PC-3 (cell line): Measurements from ENCODE around the gene OXNAD1. TPM values are rescaled to one million over a fixed set of nuclear protein-coding genes. Genes with fewer than 3 reads are reported as not detected.

Experiments
- ATAC-seq: fragments of 200-7000 bp; cut with Tn5 transposase; 2 replicates; pipeline ENCODE4 v1.9.1; 2020; ENCODE audit warnings: mild to moderate bottlenecking, moderate library complexity
- BruUV-seq: library from RNA; stranded (reverse); fragments of 400-500 nt; replicated peaks from 2 replicates; lab custom pipeline; 2021; lab: Mats Ljungman, UMichigan
- CTCF ChIA-PET: fragments of 300-600 bp; sonication (Branson Sonifier 250); formaldehyde crosslinking; loops from one replicate; lab custom pipeline; 2022; ENCODE audit warnings: antibody characterized with exemption; lab: Charles Lee
- POLR2A ChIA-PET: fragments of 300-600 bp; sonication (Branson Sonifier 250); formaldehyde crosslinking; loops from one replicate; lab custom pipeline; 2022; ENCODE audit warnings: antibody characterized with exemption; ENCODE audit not compliant: unreplicated experiment; lab: Charles Lee
- DNase-seq: peaks from one replicate; pipeline ENCODE4 v3.0.0-alpha.2; 2015
- H2AFZ ChIP-seq: fragments of 300-600 bp; sonication (generic); 2 replicates; pipeline ENCODE4 v1.6.0; 2016; ENCODE audit warnings: antibody characterized with exemption, low read length
- H3F3A ChIP-seq: fragments of 300-600 bp; sonication (generic); one replicate; pipeline ENCODE4 v1.6.0; 2017; ENCODE audit warnings: antibody characterized with exemption, low read length, control low read depth, mild to moderate bottlenecking; ENCODE audit not compliant: unreplicated experiment
- H3K27ac ChIP-seq: fragments of 300-600 bp; sonication (generic); 2 replicates; pipeline ENCODE4 v1.5.1; 2016; ENCODE audit warnings: mild to moderate bottlenecking, low read length
- H3K27me3 ChIP-seq: fragments of 300-600 bp; sonication (generic); 2 replicates; pipeline ENCODE4 v1.6.1; 2016; ENCODE audit warnings: low read length, mixed read lengths
- H3K36me3 ChIP-seq: fragments of 300-600 bp; sonication (generic); 2 replicates; pipeline ENCODE4 v1.6.1; 2016; ENCODE audit warnings: low read depth, mixed run types, low read length, mixed read lengths
- H3K4me1 ChIP-seq: fragments of 300-600 bp; sonication (generic); 2 replicates; pipeline ENCODE4 v1.5.1; 2016; ENCODE audit warnings: low read length; ENCODE audit not compliant: insufficient read depth
- H3K4me2 ChIP-seq: fragments of 300-600 bp; sonication (generic); 2 replicates; pipeline ENCODE4 v1.6.0; 2016; ENCODE audit warnings: low read length
- H3K4me3 ChIP-seq: fragments of 300-600 bp; sonication (generic); 2 replicates; pipeline ENCODE4 v1.5.1; 2016; ENCODE audit warnings: mild to moderate bottlenecking, low read length, mixed read lengths
- H3K79me2 ChIP-seq: fragments of 300-600 bp; sonication (generic); 2 replicates; pipeline ENCODE4 v1.6.1; 2017; ENCODE audit warnings: low read length, mixed read lengths
- H3K9ac ChIP-seq: fragments of 300-600 bp; sonication (generic); 2 replicates; pipeline ENCODE4 v1.6.0; 2016; ENCODE audit warnings: mild to moderate bottlenecking, low read length
- H3K9me2 ChIP-seq: fragments of 300-600 bp; sonication (generic); replicated peaks from 2 replicates; pipeline ENCODE4 v1.6.1; 2016; ENCODE audit warnings: mixed run types, low read length, mixed read lengths
- H3K9me3 ChIP-seq: fragments of 300-600 bp; sonication (generic); 2 replicates; pipeline ENCODE4 v1.6.1; 2016; ENCODE audit warnings: low read length, mixed read lengths
- H4K20me1 ChIP-seq: fragments of 300-600 bp; sonication (generic); 2 replicates; pipeline ENCODE4 v1.6.1; 2016; ENCODE audit warnings: low read length, mixed read lengths
- EZH2 ChIP-seq: fragments of 300-600 bp; sonication (generic); IDR thresholded peaks from one replicate; pipeline ENCODE4 v1.6.1; 2017; ENCODE audit warnings: antibody characterized with exemption, mild to moderate bottlenecking, low read length; ENCODE audit not compliant: unreplicated experiment
- EZH2phosphoT487 ChIP-seq: fragments of 300-600 bp; sonication (generic); IDR thresholded peaks from 2 replicates; pipeline ENCODE4 v1.6.1; 2018; ENCODE audit warnings: mild to moderate bottlenecking, antibody characterized with exemption, low read length, borderline replicate concordance
- intact Hi-C: fragments of 100-400 bp; cut with micrococcal nuclease; formaldehyde crosslinking; loops from 2 replicates; pipeline ENCODE4 v1.9.0; 2023
- total RNA-seq: library from RNA; depleted of rRNA; stranded (reverse); fragments of >200 nt; gene quantifications from 2 replicates; pipeline ENCODE4 v1.2.3, GENCODE V29; 2014
- TF ChIP-seq, protein P1 (sequence below): fragments of 300-600 bp; sonication (generic); conservative IDR thresholded peaks from 2 replicates; pipeline ENCODE4 v1.5.1; 2017; ENCODE audit warnings: antibody characterized with exemption, low read depth, mild to moderate bottlenecking, low read length

The OXNAD1 gene
- total RNA-seq, 1 experiment from 2014 or later, result 20.5 TPM

DNA sequence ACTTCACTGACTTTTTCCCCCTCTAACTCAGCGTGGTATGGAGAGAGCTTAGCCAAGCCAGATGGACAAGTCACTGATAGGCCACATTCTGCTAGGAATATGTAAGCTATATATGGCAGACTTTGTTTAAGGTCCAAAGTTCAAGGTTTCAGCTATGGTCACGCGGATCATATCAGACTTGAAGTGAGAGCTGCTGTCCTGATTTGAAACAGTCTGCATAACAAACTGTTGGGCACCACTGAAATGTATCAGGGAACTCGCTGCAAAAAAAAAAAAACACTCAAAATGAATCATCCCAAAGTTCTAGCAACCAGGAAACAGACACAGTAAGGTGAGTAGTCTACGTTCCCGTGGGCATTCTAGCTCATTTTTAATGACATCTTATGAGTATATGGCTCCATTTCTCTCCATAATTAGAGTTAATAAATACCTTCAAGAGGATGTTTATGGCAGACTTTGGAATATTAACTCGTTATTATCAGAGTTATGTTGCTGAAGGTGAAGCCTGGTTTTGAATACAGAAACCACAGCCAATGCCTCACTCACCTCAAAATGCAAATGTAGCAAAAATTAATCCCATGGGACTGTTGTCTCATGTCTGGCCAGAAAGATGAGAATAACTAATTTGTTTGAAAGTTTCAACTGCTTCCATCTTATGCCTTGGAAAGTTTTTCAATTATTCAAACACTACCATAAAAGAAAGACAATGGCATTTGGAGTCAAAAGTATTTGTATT lies 12.6 kb upstream of the OXNAD1 start:
- ATAC-seq, result no peak
- POLR2A ChIA-PET, result no interaction called here
- BruUV-seq, result no TSS peak

DNA sequence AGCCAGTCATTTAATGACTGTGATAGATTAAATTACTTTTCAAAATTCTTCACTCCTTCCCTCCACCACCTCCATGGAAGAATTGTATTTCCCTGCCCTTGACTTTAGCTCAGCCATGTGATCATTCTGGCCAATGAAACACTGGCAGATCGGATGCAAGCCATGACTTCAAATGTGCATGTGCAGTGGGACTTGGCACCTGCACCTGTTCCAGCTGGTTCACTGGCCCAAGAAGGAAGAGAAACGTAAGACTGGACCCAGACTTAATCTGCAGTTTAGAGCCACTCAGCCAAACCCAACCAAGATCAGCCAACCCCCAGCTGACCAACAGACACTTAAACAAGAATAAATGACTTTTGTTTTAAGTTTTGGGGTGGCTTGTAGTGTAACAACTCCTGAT lies 12.0 kb upstream of the OXNAD1 start:
- no peak overlapping the region for H3K4me3 ChIP-seq
- H3K79me2 ChIP-seq, result no peaks in the 10 kb centered on the region
- no peaks in the 10 kb centered on the region for H3K9me3 ChIP-seq
- BruUV-seq, result no TSS peak
- H4K20me1 ChIP-seq, result no peaks in the 10 kb centered on the region
- TF ChIP-seq EZH2 (no peak), EZH2phosphoT487 (no peak)
- TF ChIP-seq, protein P1, sequence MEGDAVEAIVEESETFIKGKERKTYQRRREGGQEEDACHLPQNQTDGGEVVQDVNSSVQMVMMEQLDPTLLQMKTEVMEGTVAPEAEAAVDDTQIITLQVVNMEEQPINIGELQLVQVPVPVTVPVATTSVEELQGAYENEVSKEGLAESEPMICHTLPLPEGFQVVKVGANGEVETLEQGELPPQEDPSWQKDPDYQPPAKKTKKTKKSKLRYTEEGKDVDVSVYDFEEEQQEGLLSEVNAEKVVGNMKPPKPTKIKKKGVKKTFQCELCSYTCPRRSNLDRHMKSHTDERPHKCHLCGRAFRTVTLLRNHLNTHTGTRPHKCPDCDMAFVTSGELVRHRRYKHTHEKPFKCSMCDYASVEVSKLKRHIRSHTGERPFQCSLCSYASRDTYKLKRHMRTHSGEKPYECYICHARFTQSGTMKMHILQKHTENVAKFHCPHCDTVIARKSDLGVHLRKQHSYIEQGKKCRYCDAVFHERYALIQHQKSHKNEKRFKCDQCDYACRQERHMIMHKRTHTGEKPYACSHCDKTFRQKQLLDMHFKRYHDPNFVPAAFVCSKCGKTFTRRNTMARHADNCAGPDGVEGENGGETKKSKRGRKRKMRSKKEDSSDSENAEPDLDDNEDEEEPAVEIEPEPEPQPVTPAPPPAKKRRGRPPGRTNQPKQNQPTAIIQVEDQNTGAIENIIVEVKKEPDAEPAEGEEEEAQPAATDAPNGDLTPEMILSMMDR, result no peak
- no peak overlapping the region for H3K27ac ChIP-seq
- intact Hi-C loops, result no loop called here
- H3K36me3 ChIP-seq, result no peaks in the 10 kb centered on the region
- 0 out of 2 replicates have a peak, but pooled peaks cover 2% of the 10 kb centered on the region for H3K4me1 ChIP-seq
- H3K9me2 ChIP-seq, result no peaks in the 10 kb centered on the region
- ChIA-PET CTCF (no interaction called here), POLR2A (no interaction called here)
- no peak overlapping the region for H3K9ac ChIP-seq
- no peak overlapping the region for H2AFZ ChIP-seq
- ATAC-seq, result no peak
- H3K4me2 ChIP-seq, result no peak overlapping the region
- no peaks in the 10 kb centered on the region for H3K27me3 ChIP-seq
- H3F3A ChIP-seq, result no peaks in the 10 kb centered on the region
- DNase-seq, result no peak

More for the DNA sequence above, 12.6 kb upstream of the OXNAD1 start:
- TF ChIP-seq, protein P1, result no peak
- no peak for TF ChIP-seq EZH2
- no peak for TF ChIP-seq EZH2phosphoT487
- no peaks in the 10 kb centered on the region for H3K9me3 ChIP-seq
- no peak overlapping the region for H3K4me3 ChIP-seq
- CTCF ChIA-PET, result no interaction called here
- H3K79me2 ChIP-seq, result no peaks in the 10 kb centered on the region
- no peaks in the 10 kb centered on the region for H3F3A ChIP-seq
- peaks cover 7% of the 10 kb centered on the region; the same call in 1 of the 2 replicates for H3K4me1 ChIP-seq
- DNase-seq, result no peak
- intact Hi-C loops, result no loop called here
- H3K9me2 ChIP-seq, result no peaks in the 10 kb centered on the region
- no peaks in the 10 kb centered on the region for H3K27me3 ChIP-seq
- no peak overlapping the region for H3K9ac ChIP-seq
- no peaks in the 10 kb centered on the region for H4K20me1 ChIP-seq
- no peaks in the 10 kb centered on the region for H3K36me3 ChIP-seq
- H2AFZ ChIP-seq, result no peak overlapping the region
- H3K27ac ChIP-seq, result no peak overlapping the region
- no peak overlapping the region for H3K4me2 ChIP-seq

DNA sequence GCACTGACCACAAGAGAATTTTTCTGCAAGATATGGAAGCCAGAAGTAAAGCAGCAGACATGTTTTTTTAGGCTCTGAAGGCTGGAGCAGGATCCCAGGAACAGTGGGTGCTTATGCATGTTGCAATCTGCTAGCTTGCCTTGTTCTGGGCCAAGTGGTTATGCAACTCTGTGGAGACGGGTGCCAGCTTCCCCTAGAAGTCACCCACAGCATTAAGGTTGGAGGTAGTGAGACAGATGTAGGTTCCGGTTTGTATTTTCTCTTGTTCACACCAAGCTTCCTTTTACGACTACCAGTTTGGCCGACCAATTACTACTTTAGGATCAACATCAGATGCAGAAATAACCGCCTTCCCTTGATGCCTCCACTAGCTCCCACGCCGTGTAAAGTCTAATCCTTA lies 11.4 kb upstream of the OXNAD1 start:
- DNase-seq, result no peak
- no peaks in the 10 kb centered on the region for H3K9me2 ChIP-seq
- H3K36me3 ChIP-seq, result no peaks in the 10 kb centered on the region
- no peaks in the 10 kb centered on the region for H3K79me2 ChIP-seq
- H3K4me1 ChIP-seq, result no peaks in the 10 kb centered on the region
- CTCF ChIA-PET, result no interaction called here
- POLR2A ChIA-PET, result no interaction called here
- no peak for ATAC-seq
- H3K9me3 ChIP-seq, result no peaks in the 10 kb centered on the region
- no peak overlapping the region for H3K9ac ChIP-seq
- no peak overlapping the region for H2AFZ ChIP-seq
- intact Hi-C loops, result no loop called here
- no peaks in the 10 kb centered on the region for H3F3A ChIP-seq
- no peaks in the 10 kb centered on the region for H4K20me1 ChIP-seq
- no peak overlapping the region for H3K4me2 ChIP-seq
- H3K27me3 ChIP-seq, result no peaks in the 10 kb centered on the region
- H3K4me3 ChIP-seq, result no peak overlapping the region
- TF ChIP-seq EZH2phosphoT487 (no peak), EZH2 (no peak)
- TF ChIP-seq, protein P1, result no peak
- no TSS peak for BruUV-seq
- no peak overlapping the region for H3K27ac ChIP-seq
